ENCODE results near the gene C8G.

Gene C8G

DNA sequence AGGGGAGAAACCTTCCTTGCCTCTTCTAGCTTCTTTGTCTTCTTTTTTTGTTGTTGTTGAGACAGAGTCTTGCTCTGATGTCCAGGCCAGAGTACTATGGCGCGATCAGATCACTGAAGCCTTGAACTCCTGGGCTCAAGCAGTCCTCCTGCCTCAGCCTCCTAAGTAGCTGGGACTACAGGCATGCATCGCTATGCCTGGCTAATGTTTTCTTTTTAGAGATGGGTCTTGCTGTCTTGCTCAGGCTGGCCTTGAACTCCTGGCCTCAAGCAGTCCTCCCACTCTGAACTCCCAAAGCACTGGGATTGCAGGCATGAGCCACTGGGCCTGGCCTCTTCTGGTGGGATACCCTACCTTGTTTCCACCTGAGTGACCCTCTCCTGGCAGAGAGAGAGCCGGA is 43.8 kb downstream of the C8G start:
- no peak for FAIRE-seq

DNA sequence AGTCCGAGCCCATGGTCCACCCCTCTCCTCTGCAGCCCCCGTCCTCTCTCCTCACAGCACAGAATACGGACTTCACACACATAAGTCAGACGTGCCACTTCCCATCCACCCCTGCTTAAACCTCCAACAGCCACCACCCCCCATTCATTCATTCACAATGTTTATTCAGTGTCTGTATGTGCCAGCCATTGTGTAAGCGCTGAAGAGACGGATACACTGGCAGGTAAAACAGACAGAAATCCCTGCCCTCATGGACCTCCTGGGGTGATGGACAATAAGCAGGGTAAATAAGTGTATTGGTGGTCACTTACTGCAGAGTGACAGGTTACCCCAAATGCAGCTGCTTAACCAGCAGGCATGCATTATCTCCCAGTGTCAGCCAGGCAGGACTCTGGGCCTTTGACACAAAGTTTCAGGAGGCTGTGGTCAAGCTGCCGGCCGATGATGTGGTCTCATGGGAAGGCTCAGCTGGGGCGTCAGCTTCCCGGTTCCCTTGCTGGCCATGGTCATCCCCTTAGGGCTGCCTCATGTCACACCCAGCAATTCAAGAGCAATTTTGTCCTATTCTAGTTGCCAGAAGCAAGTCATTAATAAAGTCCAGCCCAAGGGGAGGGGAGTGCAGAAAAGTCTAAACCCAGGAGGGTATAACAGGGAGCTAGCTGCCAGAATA is 45.3 kb downstream of the C8G start:
- no peak for FAIRE-seq

DNA sequence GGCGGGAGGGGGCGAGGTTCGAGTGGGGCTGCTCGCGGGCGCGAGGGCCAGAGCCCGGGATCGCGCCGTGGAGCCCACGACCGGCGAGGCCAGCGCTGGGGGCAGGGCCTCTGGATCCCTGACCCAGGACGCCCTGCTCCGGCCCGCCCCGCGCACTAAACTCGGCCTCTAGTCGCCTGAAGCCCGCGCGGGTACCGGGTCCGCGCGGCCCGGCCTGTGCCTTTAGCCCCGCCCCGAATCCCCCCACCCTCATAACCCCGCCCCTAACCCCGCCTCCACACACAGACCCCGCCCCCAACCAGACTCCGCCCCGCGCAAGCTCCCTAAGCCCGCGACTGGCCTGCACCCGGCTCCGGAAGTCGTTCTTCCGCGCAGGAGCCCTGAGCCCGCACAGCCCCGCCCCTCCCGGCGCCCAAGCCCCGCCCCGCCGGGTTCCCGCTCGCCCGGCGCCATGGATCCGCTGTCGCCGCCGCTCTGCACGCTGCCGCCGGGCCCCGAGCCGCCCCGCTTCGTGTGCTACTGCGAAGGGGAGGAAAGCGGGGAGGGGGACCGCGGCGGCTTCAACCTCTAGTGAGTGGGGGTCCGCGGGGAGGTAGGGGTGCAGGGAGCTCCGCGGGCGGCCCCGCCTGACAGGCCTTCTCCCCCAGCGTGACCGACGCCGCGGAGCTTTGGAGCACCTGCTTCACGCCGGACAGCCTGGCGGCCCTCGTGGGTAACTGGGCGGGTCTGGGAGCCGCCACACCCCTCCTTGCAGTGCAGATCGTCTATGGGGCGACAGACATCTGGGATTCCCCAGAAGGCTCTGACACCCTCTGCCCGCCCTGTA is 47.2 kb downstream of the C8G start, which contains the start of gene PAXX:
Gene PAXX (plus strand): TSS at position 430 of the 826 bp plus-strand sequence. CDS start 22 bp downstream, at position 452.
- FAIRE-seq = no peak

DNA sequence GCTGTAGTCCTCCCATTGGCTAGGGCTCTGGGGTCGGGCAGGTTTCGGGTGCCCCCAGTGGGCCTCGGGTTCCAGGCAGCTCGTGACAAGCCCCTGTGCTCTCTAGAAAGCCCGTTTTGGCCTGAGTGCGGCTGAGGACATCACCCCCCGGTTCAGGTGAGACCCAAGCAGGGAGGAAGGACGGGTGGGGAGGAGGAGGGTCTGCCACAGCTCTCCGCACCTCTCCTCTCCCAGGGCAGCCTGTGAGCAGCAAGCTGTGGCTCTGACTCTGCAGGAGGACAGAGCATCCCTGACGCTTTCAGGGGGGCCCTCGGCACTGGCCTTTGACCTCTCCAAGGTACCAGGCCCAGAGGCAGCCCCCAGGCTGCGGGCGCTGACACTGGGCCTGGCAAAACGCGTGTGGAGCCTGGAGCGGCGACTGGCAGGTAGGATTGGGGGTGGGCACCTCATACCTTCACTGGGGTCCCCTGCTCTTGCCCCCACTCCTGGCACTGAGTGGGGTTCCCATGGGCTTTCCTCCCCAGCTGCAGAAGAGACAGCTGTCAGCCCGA is 47.9 kb downstream of the C8G start:
- FAIRE-seq = no peak

DNA sequence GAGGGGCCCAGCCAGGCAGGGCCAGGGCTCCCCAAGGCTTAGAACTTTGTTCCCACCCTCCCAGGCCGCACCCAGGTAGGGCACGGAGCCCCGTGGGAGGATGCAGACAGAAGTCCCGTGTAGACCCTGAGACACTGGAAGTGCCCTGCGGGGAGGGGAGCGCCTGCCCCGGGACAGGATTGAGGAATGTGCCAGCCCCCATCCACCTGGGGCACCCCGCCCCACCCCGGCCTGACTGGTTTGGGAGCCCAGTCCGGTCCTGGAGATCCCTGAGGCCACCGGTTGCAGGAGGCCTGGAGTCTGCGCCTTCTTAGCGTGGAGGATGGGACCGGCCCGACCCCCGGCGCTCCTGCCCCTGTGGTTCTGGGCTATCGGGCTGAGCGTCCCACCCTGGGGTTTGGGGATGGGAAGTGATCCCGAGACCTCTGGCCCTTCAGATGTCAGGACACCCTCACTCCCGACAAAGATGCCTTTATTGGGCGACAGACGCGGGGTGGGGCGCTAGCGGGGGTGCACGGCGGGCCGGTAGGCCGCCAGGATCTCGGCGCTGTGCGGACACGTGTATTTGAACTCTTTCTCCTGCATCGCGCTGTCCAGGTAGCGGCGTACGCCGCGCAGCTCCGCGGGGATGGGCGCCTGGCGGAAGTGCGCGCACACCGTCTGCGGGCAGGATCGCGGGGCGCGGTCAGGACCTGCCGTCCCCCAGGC is 49.3 kb downstream of the C8G start:
- no peak for FAIRE-seq

DNA sequence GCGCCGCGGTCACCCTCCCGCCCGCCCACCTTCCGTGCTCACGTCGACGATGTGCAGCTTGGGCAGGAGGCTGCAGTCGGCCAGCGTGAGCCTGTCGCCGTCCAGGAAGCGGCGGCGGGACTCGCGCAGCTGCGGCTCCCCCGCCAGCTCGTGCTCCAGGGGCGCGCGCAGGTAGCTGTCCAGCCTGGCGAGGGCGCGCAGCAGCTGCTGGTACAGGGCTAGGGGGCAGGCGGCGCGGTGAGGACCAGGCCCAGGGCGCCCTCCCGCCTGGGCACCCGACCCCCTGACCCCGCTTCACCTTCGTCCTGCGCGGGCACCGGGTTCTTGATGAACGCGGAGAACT is 49.8 kb downstream of the C8G start:
- no peak for FAIRE-seq

DNA sequence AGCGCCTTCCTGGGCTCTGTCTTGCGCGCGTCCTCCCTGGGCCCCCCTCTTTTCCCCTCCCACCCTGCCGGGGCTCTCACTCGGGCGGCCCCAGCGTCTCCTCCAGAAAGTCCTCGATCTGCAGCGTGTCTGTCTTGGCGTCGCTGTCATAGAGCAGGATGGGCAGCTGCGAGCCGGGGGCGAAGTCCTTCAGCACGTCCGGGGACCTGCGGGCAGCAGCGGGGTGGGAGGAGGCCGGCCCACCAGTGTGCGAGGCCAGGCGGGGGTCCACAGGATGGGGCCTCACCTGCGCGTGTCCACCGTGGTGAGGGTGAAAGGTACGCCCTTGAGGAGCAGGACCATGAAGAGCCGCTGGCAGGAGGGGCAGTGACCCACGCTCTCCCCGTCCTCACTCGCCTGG is 50.3 kb downstream of the C8G start:
- no peak for FAIRE-seq

DNA sequence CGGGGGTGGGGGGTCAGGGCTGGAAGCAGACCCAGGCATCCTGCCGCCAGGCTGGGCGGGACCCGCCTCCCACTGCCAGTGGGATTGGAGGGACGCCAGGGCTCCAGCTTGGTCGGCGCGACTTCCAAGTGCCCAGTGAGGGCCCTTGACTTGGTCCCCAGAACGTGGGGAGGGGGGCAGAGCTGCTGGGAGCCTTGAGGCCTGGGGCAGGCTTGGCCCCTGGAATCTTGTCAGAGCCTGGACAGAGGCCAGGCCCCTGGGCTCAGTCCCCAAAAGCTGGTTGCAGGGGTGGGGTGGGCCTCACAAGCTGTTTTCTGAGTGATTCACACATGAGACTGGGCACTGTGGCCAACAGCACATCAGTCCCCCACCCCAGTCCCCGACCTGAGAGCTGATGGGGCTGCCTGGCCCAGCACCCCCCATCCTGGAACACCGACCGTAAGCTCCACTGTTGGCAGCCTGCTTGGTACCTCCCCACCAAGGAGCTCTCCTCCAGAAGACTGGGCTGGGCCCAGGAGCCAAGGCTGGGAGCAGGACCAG is 50.8 kb downstream of the C8G start:
- FAIRE-seq = no peak
